HCT116 (cell line): ENCODE measurements around the gene ACTR1A. TPM values are rescaled to one million over a fixed set of nuclear protein-coding genes. Genes with fewer than 3 reads are reported as not detected.
"Not testable (repeated sequence)": the region's sequence is repeated elsewhere in the genome, so short reads cannot be mapped to it uniquely, and the experiment has no call there.

ENCODE experiments used
- ATAC-seq: fragments of 200-7000 bp; cut with Tn5 transposase; 2 replicates; pipeline ENCODE4 v1.9.1; 2020; ENCODE audit warnings: mild to moderate bottlenecking, moderate library complexity
- BruUV-seq: library from RNA; stranded (reverse); fragments of 400-500 nt; replicated peaks from 2 replicates; lab custom pipeline; 2021; lab: Mats Ljungman, UMichigan
- CTCF ChIA-PET: fragments of 300-600 bp; sonication (Branson Sonifier 250); formaldehyde crosslinking; loops from one replicate; lab custom pipeline; 2021; ENCODE audit warnings: antibody characterized with exemption; lab: Charles Lee
- POLR2A ChIA-PET: fragments of 300-600, 350-600 bp; sonication (Branson Sonifier 250); formaldehyde crosslinking; loops from one replicate; lab custom pipeline; 2021; ENCODE audit warnings: antibody characterized with exemption; lab: Charles Lee
- RAD21 ChIA-PET, 2 experiments: fragments of 300-600 bp; sonication (Branson Sonifier 250); formaldehyde crosslinking; loops; one replicate each; lab custom pipeline; 2023; ENCODE audit warnings: low total read pairs in 2 of 2; ENCODE audit not compliant: uncharacterized antibody in 2 of 2, unreplicated experiment in 2 of 2, low non-redundant PET in 1 of 2; lab: Charles Lee
- DNase-seq: peaks from one replicate; pipeline ENCODE4 v3.0.0-alpha.2; 2010; ENCODE audit warnings: low read depth, low spot score
- H2AFZ ChIP-seq: fragments of 200-600 bp; shearing (Covaris generic), sonication (generic); 2 replicates; pipeline ENCODE4 v1.6.1; 2017; ENCODE audit warnings: low read depth, mixed run types, mixed read lengths, antibody characterized with exemption, low read length; ENCODE audit not compliant: poor library complexity, severe bottlenecking
- H3K27ac ChIP-seq: 2 replicates; pipeline ENCODE4 v1.5.1; 2012; ENCODE audit warnings: low read depth, low read length
- H3K27me3 ChIP-seq: fragments of 200-600 bp; sonication (generic); 2 replicates; pipeline ENCODE4 v1.6.1; 2016; ENCODE audit warnings: mixed run types, low read length, mixed read lengths; ENCODE audit not compliant: insufficient read depth
- H3K36me3 ChIP-seq, 2 experiments: fragments of 200-500 bp in 1 of 2; fragments of 200-600 bp in 1 of 2; sonication (Bioruptor generic) in 1 of 2; sonication (generic) in 1 of 2; 2 replicates each; pipeline versions ENCODE4 v1.5.1 to v1.6.1; 2014 to 2016; ENCODE audit warnings: low read length in 2 of 2, inconsistent platforms in 1 of 2, mixed read lengths in 1 of 2, mixed run types in 1 of 2; ENCODE audit not compliant: insufficient read depth in 2 of 2, control insufficient read depth in 1 of 2
- H3K4me1 ChIP-seq, 2 experiments: fragments of 200-600 bp in 1 of 2; sonication (generic) in 1 of 2; 2 replicates each; pipeline versions ENCODE4 v1.5.1 to v1.6.1; 2012 to 2017; ENCODE audit warnings: low read length in 2 of 2, inconsistent platforms in 1 of 2, mild to moderate bottlenecking in 1 of 2, mixed read lengths in 1 of 2, mixed run types in 1 of 2, moderate library complexity in 1 of 2; ENCODE audit not compliant: insufficient read depth in 2 of 2, control insufficient read depth in 1 of 2
- H3K4me2 ChIP-seq: fragments of 200-600 bp; sonication (generic); 2 replicates; pipeline ENCODE4 v1.6.1; 2017; ENCODE audit warnings: mixed run types, low read length, mixed read lengths
- H3K4me3 ChIP-seq, 2 experiments: fragments of 200-600 bp in 1 of 2; sonication (generic) in 1 of 2; replicated peaks in 1 of 2; 2 replicates each; pipeline ENCODE4 v1.5.1; 2011 to 2016; ENCODE audit warnings: low read length in 2 of 2, control low read depth in 1 of 2, low read depth in 1 of 2, mild to moderate bottlenecking in 1 of 2, mixed read lengths in 1 of 2, mixed run types in 1 of 2
- H3K79me2 ChIP-seq: fragments of 200-600 bp; sonication (generic); 2 replicates; pipeline ENCODE4 v1.6.1; 2017; ENCODE audit warnings: mild to moderate bottlenecking, mixed run types, low read length, moderate library complexity, mixed read lengths; ENCODE audit not compliant: insufficient read depth
- H3K9ac ChIP-seq: fragments of 200-600 bp; sonication (generic); 2 replicates; pipeline ENCODE4 v1.6.1; 2016; ENCODE audit warnings: low read length, mixed read lengths
- H3K9me2 ChIP-seq: fragments of 200-600 bp; sonication (generic), shearing (Covaris generic); 2 replicates; pipeline ENCODE4 v1.6.1; 2017; ENCODE audit warnings: mixed run types, mild to moderate bottlenecking, moderate library complexity; ENCODE audit not compliant: insufficient read depth
- H3K9me3 ChIP-seq, 2 experiments: fragments of 200-500 bp in 1 of 2; fragments of 200-600 bp in 1 of 2; sonication (Bioruptor generic) in 1 of 2; sonication (generic) in 1 of 2; 2 replicates each; pipeline ENCODE4 v1.6.1; 2014 to 2017; ENCODE audit warnings: low read length in 2 of 2, mixed read lengths in 2 of 2, inconsistent platforms in 1 of 2, low read depth in 1 of 2, mild to moderate bottlenecking in 1 of 2, mixed run types in 1 of 2, moderate library complexity in 1 of 2; ENCODE audit not compliant: control insufficient read depth in 1 of 2, insufficient read depth in 1 of 2
- H4K20me1 ChIP-seq: fragments of 200-600 bp; sonication (generic), shearing (Covaris generic); 2 replicates; pipeline ENCODE4 v1.6.1; 2017; ENCODE audit warnings: mixed run types, mild to moderate bottlenecking, moderate library complexity; ENCODE audit not compliant: insufficient read depth
- EGR1 ChIP-seq: IDR thresholded peaks from 2 replicates; pipeline ENCODE4 v1.6.1; 2012; ENCODE audit warnings: low read depth
- ELF1 ChIP-seq: IDR thresholded peaks from 2 replicates; pipeline ENCODE4 v1.6.1; 2012; ENCODE audit warnings: low read depth, borderline replicate concordance
- EZH2 ChIP-seq: fragments of 200-600 bp; sonication (generic); IDR thresholded peaks from 2 replicates; pipeline ENCODE4 v1.6.1; 2017; ENCODE audit warnings: antibody characterized with exemption, mixed run types
- EZH2phosphoT487 ChIP-seq: fragments of 200-600 bp; IDR thresholded peaks from 2 replicates; pipeline ENCODE4 v1.6.1; 2018; ENCODE audit warnings: antibody characterized with exemption, borderline replicate concordance
- JUND ChIP-seq: IDR thresholded peaks from 2 replicates; pipeline ENCODE4 v1.6.1; 2012
- POLR2A ChIP-seq: IDR thresholded peaks from 2 replicates; pipeline ENCODE4 v1.7.0; 2011; ENCODE audit warnings: borderline replicate concordance; ENCODE audit not compliant: insufficient read depth, insufficient read length; ENCODE audit errors: extremely low read depth
- YY1 ChIP-seq: IDR thresholded peaks from 2 replicates; pipeline ENCODE4 v1.6.1; 2011; ENCODE audit warnings: low read length, low read depth, moderate library complexity, mild to moderate bottlenecking; ENCODE audit not compliant: insufficient replicate concordance; ENCODE audit errors: extremely low read depth
- ZFX ChIP-seq: fragments of 450-650 bp; IDR thresholded peaks from 2 replicates; pipeline ENCODE4 v1.6.1; 2017
- intact Hi-C: fragments of 100-400 bp; cut with micrococcal nuclease; formaldehyde crosslinking; loops from 2 replicates; pipeline ENCODE4 v1.10.0; 2022
- total RNA-seq: library from RNA; stranded (reverse); gene quantifications from one replicate; pipeline ENCODE4 v1.2.1, GENCODE V29; 2021; ENCODE audit not compliant: unreplicated experiment
- TF ChIP-seq, protein P1 (sequence below), 3 experiments: fragments of 200-600 bp in 1 of 3; sonication (generic) in 1 of 3; IDR thresholded peaks in 2 of 3; conservative IDR thresholded peaks in 1 of 3; 2 replicates each; pipeline ENCODE4 v1.5.1; 2012 to 2017; ENCODE audit warnings: low read depth in 2 of 3, low read length in 2 of 3, antibody characterized with exemption in 1 of 3, borderline replicate concordance in 1 of 3, control low read depth in 1 of 3, mild to moderate bottlenecking in 1 of 3, mixed read lengths in 1 of 3, mixed run types in 1 of 3, moderate library complexity in 1 of 3; ENCODE audit not compliant: insufficient read depth in 1 of 3
- TF ChIP-seq, protein P2 (sequence below): IDR thresholded peaks from 2 replicates; pipeline ENCODE4 v1.6.1; 2011; ENCODE audit warnings: mild to moderate bottlenecking, low read length, moderate library complexity; ENCODE audit not compliant: insufficient replicate concordance; ENCODE audit errors: extremely low read depth

Gene ACTR1A
- total RNA-seq, 1 experiment from 2014 or later: 94.2 TPM

DNA sequence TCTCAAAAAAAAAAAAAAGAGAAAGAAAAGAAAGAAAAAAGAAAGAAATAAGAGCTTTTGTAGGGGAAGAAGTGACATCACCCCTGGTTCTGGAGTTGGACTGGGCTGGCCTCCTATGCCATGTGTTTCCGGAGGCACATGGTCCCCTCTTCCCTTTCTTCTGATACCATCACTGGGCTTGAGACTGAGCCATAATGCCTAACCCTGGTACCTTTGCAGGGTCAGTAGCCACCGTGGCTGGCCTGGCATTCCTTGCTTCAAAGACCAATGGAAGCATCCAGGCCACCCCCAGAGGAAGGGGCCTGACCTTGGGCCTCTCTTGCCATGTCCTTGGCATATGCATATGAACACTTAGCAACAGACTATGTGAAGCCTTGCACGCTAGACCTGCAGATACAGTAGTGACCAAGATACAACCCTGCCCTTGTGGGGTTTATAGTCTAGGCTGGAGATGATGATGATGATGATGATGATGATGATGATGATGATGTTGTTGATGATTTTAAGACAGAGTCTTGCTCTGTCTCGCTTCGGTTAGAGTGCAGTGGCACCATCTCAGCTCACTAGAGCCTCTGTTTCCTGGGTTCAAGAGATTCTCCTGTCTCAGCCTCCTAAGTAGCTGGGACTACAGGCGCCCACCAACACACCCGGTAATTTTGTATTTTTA lies 33.1 kb upstream of the ACTR1A start:
- no peak overlapping the region for H3K4me3 ChIP-seq
- ATAC-seq: no peak
- DNase-seq: no peak
- BruUV-seq: no TSS peak
- no peak overlapping the region for H3K27ac ChIP-seq
- no peak overlapping the region for H2AFZ ChIP-seq
- H3K36me3 ChIP-seq: no peaks in the 10 kb centered on the region
- H3K27me3 ChIP-seq: no peaks in the 10 kb centered on the region
- intact Hi-C loops: no loop called here
- CTCF ChIA-PET: no interaction called here
- no peaks in the 10 kb centered on the region for H3K9me2 ChIP-seq
- POLR2A ChIA-PET: no interaction called here
- no peaks in the 10 kb centered on the region for H3K9me3 ChIP-seq
- H4K20me1 ChIP-seq: no peaks in the 10 kb centered on the region
- no peak overlapping the region for H3K9ac ChIP-seq
- no peak overlapping the region for H3K4me2 ChIP-seq
- H3K79me2 ChIP-seq: no peaks in the 10 kb centered on the region
- RAD21 ChIA-PET: no interaction called here
- TF ChIP-seq JUND: no peak
- TF ChIP-seq, protein P1, sequence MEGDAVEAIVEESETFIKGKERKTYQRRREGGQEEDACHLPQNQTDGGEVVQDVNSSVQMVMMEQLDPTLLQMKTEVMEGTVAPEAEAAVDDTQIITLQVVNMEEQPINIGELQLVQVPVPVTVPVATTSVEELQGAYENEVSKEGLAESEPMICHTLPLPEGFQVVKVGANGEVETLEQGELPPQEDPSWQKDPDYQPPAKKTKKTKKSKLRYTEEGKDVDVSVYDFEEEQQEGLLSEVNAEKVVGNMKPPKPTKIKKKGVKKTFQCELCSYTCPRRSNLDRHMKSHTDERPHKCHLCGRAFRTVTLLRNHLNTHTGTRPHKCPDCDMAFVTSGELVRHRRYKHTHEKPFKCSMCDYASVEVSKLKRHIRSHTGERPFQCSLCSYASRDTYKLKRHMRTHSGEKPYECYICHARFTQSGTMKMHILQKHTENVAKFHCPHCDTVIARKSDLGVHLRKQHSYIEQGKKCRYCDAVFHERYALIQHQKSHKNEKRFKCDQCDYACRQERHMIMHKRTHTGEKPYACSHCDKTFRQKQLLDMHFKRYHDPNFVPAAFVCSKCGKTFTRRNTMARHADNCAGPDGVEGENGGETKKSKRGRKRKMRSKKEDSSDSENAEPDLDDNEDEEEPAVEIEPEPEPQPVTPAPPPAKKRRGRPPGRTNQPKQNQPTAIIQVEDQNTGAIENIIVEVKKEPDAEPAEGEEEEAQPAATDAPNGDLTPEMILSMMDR (IDR thresholded peaks at IDR 0.05 in 2 of 3, conservative IDR thresholded peaks at IDR 0.05 in 1 of 3; ENCODE audit: borderline replicate concordance in 1 of 3, insufficient read depth in 1 of 3, low read depth in 2 of 3, low read length in 2 of 3): no peak
- TF ChIP-seq EZH2: no peak
- TF ChIP-seq EZH2phosphoT487: no peak
- no peak for TF ChIP-seq ZFX
- no peak for TF ChIP-seq EGR1
- no peak for TF ChIP-seq POLR2A
- TF ChIP-seq YY1: no peak
- TF ChIP-seq ELF1: no peak
- TF ChIP-seq, protein P2, sequence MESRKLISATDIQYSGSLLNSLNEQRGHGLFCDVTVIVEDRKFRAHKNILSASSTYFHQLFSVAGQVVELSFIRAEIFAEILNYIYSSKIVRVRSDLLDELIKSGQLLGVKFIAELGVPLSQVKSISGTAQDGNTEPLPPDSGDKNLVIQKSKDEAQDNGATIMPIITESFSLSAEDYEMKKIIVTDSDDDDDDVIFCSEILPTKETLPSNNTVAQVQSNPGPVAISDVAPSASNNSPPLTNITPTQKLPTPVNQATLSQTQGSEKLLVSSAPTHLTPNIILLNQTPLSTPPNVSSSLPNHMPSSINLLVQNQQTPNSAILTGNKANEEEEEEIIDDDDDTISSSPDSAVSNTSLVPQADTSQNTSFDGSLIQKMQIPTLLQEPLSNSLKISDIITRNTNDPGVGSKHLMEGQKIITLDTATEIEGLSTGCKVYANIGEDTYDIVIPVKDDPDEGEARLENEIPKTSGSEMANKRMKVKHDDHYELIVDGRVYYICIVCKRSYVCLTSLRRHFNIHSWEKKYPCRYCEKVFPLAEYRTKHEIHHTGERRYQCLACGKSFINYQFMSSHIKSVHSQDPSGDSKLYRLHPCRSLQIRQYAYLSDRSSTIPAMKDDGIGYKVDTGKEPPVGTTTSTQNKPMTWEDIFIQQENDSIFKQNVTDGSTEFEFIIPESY: no peak
- 0 out of 4 replicates have a peak, but pooled peaks cover 0 to 5% of the 10 kb centered on the region in 2 experiments for H3K4me1 ChIP-seq

DNA sequence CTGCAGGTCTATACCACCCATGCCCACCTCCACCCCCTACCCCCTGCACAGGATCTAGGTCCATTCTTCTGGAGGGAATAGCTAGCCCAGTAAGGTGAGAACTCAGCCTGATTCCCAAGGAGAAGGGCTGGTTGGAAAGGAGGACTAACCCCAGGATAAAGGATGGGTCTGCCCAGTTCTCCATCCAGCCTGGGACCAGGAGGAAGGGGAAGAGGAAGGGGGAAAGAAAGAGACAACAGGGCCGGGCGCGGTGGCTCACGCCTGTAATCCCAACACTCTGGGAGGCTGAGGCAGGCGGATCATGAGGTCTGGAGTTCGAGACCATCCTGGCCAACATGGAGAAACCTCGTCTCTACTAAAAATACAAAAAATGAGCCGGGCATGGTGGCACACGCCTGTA lies 32.5 kb upstream of the ACTR1A start:
- RAD21 ChIA-PET, CTCF ChIA-PET, H4K20me1 ChIP-seq, POLR2A ChIA-PET, H3K9ac ChIP-seq, intact Hi-C loops, H3K4me1 ChIP-seq, H3K27me3 ChIP-seq, ATAC-seq, DNase-seq, H3K9me2 ChIP-seq, H3K4me3 ChIP-seq, H3K27ac ChIP-seq, H3K79me2 ChIP-seq, H2AFZ ChIP-seq, H3K4me2 ChIP-seq, H3K9me3 ChIP-seq, BruUV-seq, H3K36me3 ChIP-seq: not testable (repeated sequence)
